Measurements from ENCODE around the gene PTPN18. TPM values are rescaled to one million over a fixed set of nuclear protein-coding genes. Genes with fewer than 3 reads are reported as not detected.

PTPN18 gene
- total and polyA plus RNA-seq, 2 of the 4 experiments (the other 2 are of a cell fraction), result 9.7 to 15.5 TPM

DNA sequence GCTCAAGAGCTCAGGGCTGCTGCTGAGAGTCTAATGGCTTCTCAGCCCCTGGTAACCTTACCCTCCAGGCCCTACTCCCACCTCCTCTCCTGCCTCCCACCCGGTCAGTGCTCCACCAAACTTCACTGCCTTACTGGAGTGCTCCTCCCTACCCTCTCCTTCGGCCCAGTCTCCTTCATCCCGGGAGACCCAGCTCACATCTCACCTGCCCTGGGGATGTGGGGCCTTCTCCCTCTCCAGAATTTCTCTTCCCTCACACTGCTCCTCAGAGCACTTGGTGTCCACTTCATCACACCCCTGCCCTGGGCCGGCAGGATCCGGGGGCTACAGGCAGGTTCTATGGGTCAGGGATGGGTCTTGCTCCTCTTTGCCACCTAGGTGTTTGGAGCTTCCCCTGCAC, 21.6 kb downstream of the PTPN18 start:
- H3K9me3 ChIP-seq (ENCODE audit: control insufficient read depth, insufficient read depth, low read length), result no peaks in the 10 kb centered on the region
- ChIA-PET POLR2A (ENCODE audit: unreplicated experiment) (interaction anchor here (0.6 kb wide), 1 partner anchor 27 kb away, joined by 5 read pairs; no protein-coding TSS in a partner anchor), CTCF (no interaction called here)
- H3K27me3 ChIP-seq (ENCODE audit: control insufficient read depth, insufficient read depth, low read length), result no peaks in the 10 kb centered on the region
- no peak overlapping the region for H3K4ac ChIP-seq (ENCODE audit: low read depth, low read length)
- ATAC-seq (ENCODE audit: low read depth) (no peak), DNase-seq (no peak)
- peaks cover 12% of the 10 kb centered on the region; the same call in 1 of the 2 replicates for H3K4me1 ChIP-seq (ENCODE audit: control insufficient read depth, insufficient read depth, low read length)
- dilution Hi-C loops (cut with HindIII; ENCODE audit: low sequenced_read_pairs, unreplicated experiment), result no loop called here
- H2BK20ac ChIP-seq (ENCODE audit: low read depth, low read length), result no peak overlapping the region
- intact Hi-C loops (cut with micrococcal nuclease), result no loop called here
- H4K5ac ChIP-seq (ENCODE audit: low read depth, low read length), result no peak overlapping the region
- no peak overlapping the region for H3K4me2 ChIP-seq (ENCODE audit: low read depth, low read length)
- 84% methylated on average over 2 of the region's 5 CpGs; no CpG with 5 or more reads in 1 of the 2 experiments for WGBS, 2 experiments (ENCODE audit: extremely low coverage in 2 of 2, insufficient read length in 1 of 2)
- H3K9me1 ChIP-seq (ENCODE audit: insufficient read depth, low read length), result peaks cover 26% of the 10 kb centered on the region
- H2AK9ac ChIP-seq (replicated peaks; ENCODE audit: low read depth, low read length, poor library complexity), result no peak overlapping the region
- H3K56ac ChIP-seq (ENCODE audit: extremely low read depth, insufficient read depth, low read length), result no peak overlapping the region
- H3K14ac ChIP-seq (replicated peaks; ENCODE audit: low read depth, low read length), result no peak overlapping the region
- no peak overlapping the region for H3K4me3 ChIP-seq (ENCODE audit: insufficient read depth, low read depth, low read length)
- in situ Hi-C loops (cut with MboI; ENCODE audit: low sequenced_read_pairs), result no loop called here
- no peak overlapping the region for H4K91ac ChIP-seq (ENCODE audit: insufficient read depth, low read depth, low read length)
- H3K18ac ChIP-seq (ENCODE audit: low read depth, low read length), result no peak overlapping the region
- no peak overlapping the region for H3K27ac ChIP-seq (ENCODE audit: insufficient read depth, low read length)
- no peak overlapping the region for H2BK5ac ChIP-seq (ENCODE audit: low read depth, low read length, poor library complexity, severe bottlenecking)
- H3K9ac ChIP-seq (ENCODE audit: low read depth, low read length), result no peak overlapping the region
- no peak overlapping the region for H4K8ac ChIP-seq (ENCODE audit: low read depth in 2 of 2, low read length in 2 of 2)
- peaks cover 40 to 92% of the 10 kb centered on the region in 2 experiments for H3K79me1 ChIP-seq (ENCODE audit: low read depth in 1 of 2, low read length in 2 of 2)
- peaks cover 12% of the 10 kb centered on the region for H3K36me3 ChIP-seq (ENCODE audit: control insufficient read depth, insufficient read depth, low read length)
- no peak overlapping the region for H2AK5ac ChIP-seq (ENCODE audit: low read depth, low read length)
- H4K20me1 ChIP-seq (ENCODE audit: insufficient read depth, low read length), result peaks cover 3% of the 10 kb centered on the region
- no peak overlapping the region for H2BK120ac ChIP-seq (ENCODE audit: low read depth, low read length)
- no TSS peak for BruUV-seq (replicated peaks)
- no peak overlapping the region for H2AFZ ChIP-seq (replicated peaks; ENCODE audit: low read length, poor library complexity)
- no peak overlapping the region for H3K23ac ChIP-seq (ENCODE audit: low read depth, low read length)
- TF ChIP-seq RFX5 (IDR thresholded peaks at IDR 0.05; ENCODE audit: low read depth, low read length) (no peak), RAD21 (IDR thresholded peaks at IDR 0.05; ENCODE audit: low read length) (no peak), CTCF (conservative IDR thresholded peaks at IDR 0.05; ENCODE audit: low read depth, low read length) (no peak), SMC3 (IDR thresholded peaks at IDR 0.05; ENCODE audit: low read depth, low read length) (no peak), USF2 (IDR thresholded peaks at IDR 0.05; ENCODE audit: low read depth, low read length) (no peak), NFE2L2 (IDR thresholded peaks at IDR 0.05; ENCODE audit: low read depth, low read length) (no peak), MXI1 (IDR thresholded peaks at IDR 0.05; ENCODE audit: borderline replicate concordance, low read depth, low read length) (no peak), CHD1 (IDR thresholded peaks at IDR 0.05; ENCODE audit: low read depth, low read length) (no peak), MAFK (IDR thresholded peaks at IDR 0.05; ENCODE audit: low read depth, low read length) (no peak), FOS (IDR thresholded peaks at IDR 0.05; ENCODE audit: low read depth, low read length) (no peak), RCOR1 (IDR thresholded peaks at IDR 0.05; ENCODE audit: insufficient replicate concordance, low read length) (no peak), BHLHE40 (IDR thresholded peaks at IDR 0.05; ENCODE audit: low read depth, low read length) (no peak), CEBPB (IDR thresholded peaks at IDR 0.05; ENCODE audit: low read depth, low read length) (no peak), MAZ (IDR thresholded peaks at IDR 0.05; ENCODE audit: borderline replicate concordance, low read depth, low read length) (no peak), POLR2A (IDR thresholded peaks at IDR 0.05; ENCODE audit: low read depth, low read length) (no peak)
- TF ChIP-seq, protein P1, sequence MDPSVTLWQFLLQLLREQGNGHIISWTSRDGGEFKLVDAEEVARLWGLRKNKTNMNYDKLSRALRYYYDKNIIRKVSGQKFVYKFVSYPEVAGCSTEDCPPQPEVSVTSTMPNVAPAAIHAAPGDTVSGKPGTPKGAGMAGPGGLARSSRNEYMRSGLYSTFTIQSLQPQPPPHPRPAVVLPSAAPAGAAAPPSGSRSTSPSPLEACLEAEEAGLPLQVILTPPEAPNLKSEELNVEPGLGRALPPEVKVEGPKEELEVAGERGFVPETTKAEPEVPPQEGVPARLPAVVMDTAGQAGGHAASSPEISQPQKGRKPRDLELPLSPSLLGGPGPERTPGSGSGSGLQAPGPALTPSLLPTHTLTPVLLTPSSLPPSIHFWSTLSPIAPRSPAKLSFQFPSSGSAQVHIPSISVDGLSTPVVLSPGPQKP (IDR thresholded peaks at IDR 0.05; ENCODE audit: borderline replicate concordance, low read depth, low read length), result no peak
- no peak overlapping the region for H2BK15ac ChIP-seq (ENCODE audit: low read depth, low read length)

Data from IMR-90 (cell line).